Suprapubic skin (tissue), 4 donors: ENCODE measurements around the gene LMAN1. TPM values are rescaled to one million over a fixed set of nuclear protein-coding genes. Genes with fewer than 3 reads are reported as not detected.

ENCODE experiments used
- DNase-seq, 2 donors: peaks; one replicate each; pipeline ENCODE4 v3.0.0-alpha.2; 2019; ENCODE audit warnings: low spot score in 2 of 2
- H3K27ac ChIP-seq: fragments of 200-600 bp; sonication (generic); one replicate; pipeline ENCODE4 v1.5.1; 2019
- H3K27me3 ChIP-seq: fragments of 200-600 bp; sonication (generic); one replicate; pipeline ENCODE4 v1.5.1; 2019
- H3K36me3 ChIP-seq: fragments of 200-600 bp; sonication (generic); one replicate; pipeline ENCODE4 v1.5.1; 2019
- H3K4me1 ChIP-seq: fragments of 200-600 bp; sonication (generic); one replicate; pipeline ENCODE4 v1.5.1; 2019
- H3K4me3 ChIP-seq: fragments of 200-600 bp; sonication (generic); one replicate; pipeline ENCODE4 v1.5.1; 2019; ENCODE audit warnings: mild to moderate bottlenecking
- H3K9me3 ChIP-seq: fragments of 200-600 bp; sonication (generic); one replicate; pipeline ENCODE4 v1.5.1; 2019
- EP300 ChIP-seq: sonication (generic); formaldehyde crosslinking; IDR thresholded peaks from one replicate; pipeline ENCODE4 v1.6.1; 2017; ENCODE audit warnings: antibody characterized with exemption
- POLR2A ChIP-seq, 2 donors: fragments of 450-650 bp; IDR thresholded peaks; one replicate each; pipeline ENCODE4 v1.6.1; 2017; ENCODE audit warnings: antibody characterized with exemption in 2 of 2, mild to moderate bottlenecking in 2 of 2, moderate library complexity in 2 of 2
- POLR2AphosphoS5 ChIP-seq, 3 donors: sonication (generic); formaldehyde crosslinking; IDR thresholded peaks; one replicate each; pipeline ENCODE4 v1.6.1; 2017; ENCODE audit warnings: antibody characterized with exemption in 3 of 3
- WGBS: methylation state at CpG from one replicate; pipeline ENCODE4 v1.1.5; 2018; 5-methylcytosine and 5-hydroxymethylcytosine counted together
- total RNA-seq, 4 donors: library from RNA; depleted of rRNA; stranded (reverse); fragments of >200 nt; gene quantifications; one replicate each; pipeline ENCODE4 v1.1.0, GENCODE V29; 2016
- TF ChIP-seq, protein P1 (sequence below), 2 donors: fragments of 200-600 bp in 1 of 2; fragments of 450-650 bp in 1 of 2; sonication (generic) in 1 of 2; IDR thresholded peaks; one replicate each; pipeline ENCODE4 v1.5.1; 2016 to 2019; ENCODE audit warnings: antibody characterized with exemption in 2 of 2, mild to moderate bottlenecking in 1 of 2, moderate library complexity in 1 of 2

The LMAN1 gene
- total RNA-seq, 4 donors from 2014 or later, result 39.8 to 61.2 (median 47.6) TPM

DNA sequence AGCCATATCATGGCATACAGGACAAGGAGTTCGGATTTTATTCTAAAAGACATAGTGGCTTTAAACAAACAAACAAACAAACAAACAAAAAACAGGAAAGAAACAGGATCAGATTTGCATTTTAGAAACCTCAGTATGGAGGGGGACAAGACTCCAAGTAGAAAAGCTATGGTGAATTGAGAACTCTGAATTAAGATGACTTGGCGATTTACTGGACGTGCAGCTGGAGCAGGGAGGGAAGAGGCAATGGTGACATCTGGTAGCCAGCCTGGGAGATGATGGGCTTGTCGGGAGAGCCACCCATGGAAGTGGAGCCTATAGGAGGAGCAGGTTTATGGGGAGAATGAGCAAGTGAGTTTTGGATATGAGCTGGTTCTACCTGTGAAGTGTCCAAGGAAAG is 53.8 kb downstream of the LMAN1 start:
- no peak overlapping the region for H3K4me3 ChIP-seq
- H3K9me3 ChIP-seq, result no peaks in the 10 kb centered on the region
- DNase-seq, result no peak
- H3K4me1 ChIP-seq, result peaks cover 12% of the 10 kb centered on the region
- 72% methylated on average over 4 of the region's 4 CpGs for WGBS
- no peaks in the 10 kb centered on the region for H3K36me3 ChIP-seq
- peaks cover 23% of the 10 kb centered on the region for H3K27me3 ChIP-seq
- TF ChIP-seq EP300, result no peak
- TF ChIP-seq POLR2AphosphoS5 (IDR thresholded peaks at IDR 0.05), result no peak
- TF ChIP-seq, protein P1, sequence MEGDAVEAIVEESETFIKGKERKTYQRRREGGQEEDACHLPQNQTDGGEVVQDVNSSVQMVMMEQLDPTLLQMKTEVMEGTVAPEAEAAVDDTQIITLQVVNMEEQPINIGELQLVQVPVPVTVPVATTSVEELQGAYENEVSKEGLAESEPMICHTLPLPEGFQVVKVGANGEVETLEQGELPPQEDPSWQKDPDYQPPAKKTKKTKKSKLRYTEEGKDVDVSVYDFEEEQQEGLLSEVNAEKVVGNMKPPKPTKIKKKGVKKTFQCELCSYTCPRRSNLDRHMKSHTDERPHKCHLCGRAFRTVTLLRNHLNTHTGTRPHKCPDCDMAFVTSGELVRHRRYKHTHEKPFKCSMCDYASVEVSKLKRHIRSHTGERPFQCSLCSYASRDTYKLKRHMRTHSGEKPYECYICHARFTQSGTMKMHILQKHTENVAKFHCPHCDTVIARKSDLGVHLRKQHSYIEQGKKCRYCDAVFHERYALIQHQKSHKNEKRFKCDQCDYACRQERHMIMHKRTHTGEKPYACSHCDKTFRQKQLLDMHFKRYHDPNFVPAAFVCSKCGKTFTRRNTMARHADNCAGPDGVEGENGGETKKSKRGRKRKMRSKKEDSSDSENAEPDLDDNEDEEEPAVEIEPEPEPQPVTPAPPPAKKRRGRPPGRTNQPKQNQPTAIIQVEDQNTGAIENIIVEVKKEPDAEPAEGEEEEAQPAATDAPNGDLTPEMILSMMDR (IDR thresholded peaks at IDR 0.05), result no peak
- no peak for TF ChIP-seq POLR2A (IDR thresholded peaks at IDR 0.05)
- H3K27ac ChIP-seq, result no peak overlapping the region

DNA sequence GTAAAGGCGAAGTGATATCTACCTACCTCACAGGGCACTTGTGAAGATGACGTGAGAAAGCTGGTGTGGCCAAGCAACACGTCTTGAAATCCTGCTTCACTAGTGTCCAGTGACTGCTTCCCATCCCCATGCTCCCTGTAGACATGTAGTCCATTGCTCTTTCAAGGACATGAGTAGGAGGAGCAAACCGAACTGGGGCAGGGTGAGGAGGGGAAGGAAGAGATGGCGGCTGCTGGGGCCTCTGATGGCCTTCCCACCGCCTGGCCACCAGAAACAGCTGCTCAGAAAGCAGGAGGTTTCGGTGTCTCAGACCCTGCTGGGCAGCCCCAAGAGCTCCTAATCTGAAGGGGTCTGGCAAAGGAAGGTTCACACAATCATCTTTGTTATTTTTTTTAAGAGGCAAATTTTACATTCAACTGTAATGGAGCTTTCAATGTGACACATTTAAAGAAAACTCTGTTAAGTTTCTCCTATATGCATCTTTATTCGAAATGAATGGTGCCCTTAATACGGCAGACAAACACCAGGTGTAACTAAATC is 55.3 kb downstream of the LMAN1 start:
- Histone ChIP-seq H3K4me3 (no peak overlapping the region), H3K9me3 (no peaks in the 10 kb centered on the region), H3K27me3 (peaks cover 23% of the 10 kb centered on the region), H3K27ac (no peak overlapping the region), H3K36me3 (no peaks in the 10 kb centered on the region), H3K4me1 (peaks cover 8% of the 10 kb centered on the region)
- no peak for TF ChIP-seq EP300
- whole genome bisulfite sequencing, result 80% methylated on average over 9 of the region's 9 CpGs
- DNase-seq, result no peak

DNA sequence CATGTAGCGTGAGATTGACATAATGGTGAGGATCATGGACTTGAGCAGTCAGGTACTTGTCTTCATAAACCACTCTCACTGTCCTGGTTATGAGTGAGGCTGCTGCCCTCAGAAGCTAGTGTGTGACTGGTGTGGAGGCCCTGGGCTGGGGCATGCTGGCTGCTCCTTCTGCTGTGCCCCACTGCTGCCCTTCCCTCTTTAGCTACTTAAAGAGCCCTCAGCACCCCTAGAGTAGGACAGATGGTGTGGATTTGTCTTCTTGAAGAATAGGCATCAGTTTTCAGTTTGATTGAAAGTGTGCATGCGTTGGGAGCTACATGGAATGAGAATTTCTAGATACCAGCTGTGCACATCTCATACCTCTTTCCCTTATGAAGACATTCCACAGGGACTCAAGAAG is 56.1 kb downstream of the LMAN1 start:
- DNase-seq, result no peak
- Histone ChIP-seq H3K27ac (no peak overlapping the region), H3K36me3 (no peaks in the 10 kb centered on the region), H3K4me1 (peaks cover under 1% of the 10 kb centered on the region), H3K9me3 (no peaks in the 10 kb centered on the region), H3K27me3 (peaks cover 22% of the 10 kb centered on the region), H3K4me3 (no peak overlapping the region)
- TF ChIP-seq, protein P1 (IDR thresholded peaks at IDR 0.05), result no peak
- 100% methylated on average over 2 of the region's 2 CpGs for WGBS

DNA sequence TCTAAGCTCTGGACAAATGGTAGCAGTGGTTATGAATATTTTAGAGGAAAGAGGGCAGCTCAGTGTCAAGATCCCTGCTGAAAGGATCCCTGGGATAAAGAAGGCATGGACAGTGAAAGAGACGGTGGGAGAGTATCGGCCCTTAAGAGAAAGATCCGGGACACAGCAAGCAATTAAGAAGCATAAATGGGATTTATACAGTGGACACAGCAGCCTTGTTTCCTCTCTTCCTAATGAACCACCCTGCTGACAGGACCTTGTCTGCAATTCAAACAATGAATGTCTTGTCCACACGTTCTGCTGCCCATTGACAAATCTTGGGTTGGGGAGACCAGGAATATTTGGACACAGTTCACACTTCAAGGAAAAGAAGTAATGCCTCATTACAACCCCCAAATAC is 57.1 kb downstream of the LMAN1 start:
- no peak overlapping the region for H3K4me3 ChIP-seq
- H3K4me1 ChIP-seq, result no peaks in the 10 kb centered on the region
- no peak for TF ChIP-seq EP300
- TF ChIP-seq POLR2A (IDR thresholded peaks at IDR 0.05), result no peak
- no peak for TF ChIP-seq POLR2AphosphoS5 (IDR thresholded peaks at IDR 0.05)
- TF ChIP-seq, protein P1 (IDR thresholded peaks at IDR 0.05), result no peak
- H3K36me3 ChIP-seq, result no peaks in the 10 kb centered on the region
- 88% methylated on average over 4 of the region's 4 CpGs for WGBS
- no peak for DNase-seq
- no peak overlapping the region for H3K27ac ChIP-seq
- H3K27me3 ChIP-seq, result peaks cover 24% of the 10 kb centered on the region
- no peaks in the 10 kb centered on the region for H3K9me3 ChIP-seq

DNA sequence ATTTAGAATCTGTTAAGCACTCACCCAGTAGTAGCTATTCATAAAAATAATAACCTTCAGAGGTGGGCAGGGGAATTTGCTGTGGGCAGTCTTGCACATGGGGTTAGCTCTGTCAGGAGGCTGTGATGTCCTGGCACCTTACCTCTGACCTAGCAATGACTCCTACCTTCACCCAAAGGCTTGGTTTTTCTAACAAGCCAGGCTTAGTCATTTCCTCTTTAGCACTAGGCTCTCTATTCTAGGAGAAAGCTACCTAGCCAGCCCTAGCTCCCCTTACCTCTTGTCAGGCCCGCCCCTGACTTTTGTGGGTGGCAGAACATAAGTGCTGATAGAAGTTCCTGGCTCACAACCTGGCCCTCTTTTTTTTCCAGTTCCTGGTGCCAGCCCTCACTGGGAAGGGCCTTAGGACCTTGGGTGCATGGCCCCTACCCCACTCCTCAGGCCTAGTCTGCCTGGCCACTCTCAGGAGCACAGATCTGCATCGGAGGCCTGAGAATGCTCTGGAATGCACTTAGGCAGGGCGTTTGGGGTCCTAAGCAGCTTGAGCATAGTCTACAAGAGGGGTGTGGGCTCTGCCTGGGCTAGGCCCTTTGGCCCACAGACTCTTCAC is 58.3 kb downstream of the LMAN1 start:
- no peak for TF ChIP-seq EP300
- no peak for TF ChIP-seq POLR2A (IDR thresholded peaks at IDR 0.05)
- TF ChIP-seq, protein P1 (IDR thresholded peaks at IDR 0.05), result no peak
- peaks cover 28% of the 10 kb centered on the region for H3K27me3 ChIP-seq
- no peak overlapping the region for H3K4me3 ChIP-seq
- no peaks in the 10 kb centered on the region for H3K36me3 ChIP-seq
- no peak for DNase-seq
- WGBS, result 94% methylated on average over 3 of the region's 3 CpGs
- H3K9me3 ChIP-seq, result no peaks in the 10 kb centered on the region
- H3K27ac ChIP-seq, result no peak overlapping the region
- H3K4me1 ChIP-seq, result no peaks in the 10 kb centered on the region

DNA sequence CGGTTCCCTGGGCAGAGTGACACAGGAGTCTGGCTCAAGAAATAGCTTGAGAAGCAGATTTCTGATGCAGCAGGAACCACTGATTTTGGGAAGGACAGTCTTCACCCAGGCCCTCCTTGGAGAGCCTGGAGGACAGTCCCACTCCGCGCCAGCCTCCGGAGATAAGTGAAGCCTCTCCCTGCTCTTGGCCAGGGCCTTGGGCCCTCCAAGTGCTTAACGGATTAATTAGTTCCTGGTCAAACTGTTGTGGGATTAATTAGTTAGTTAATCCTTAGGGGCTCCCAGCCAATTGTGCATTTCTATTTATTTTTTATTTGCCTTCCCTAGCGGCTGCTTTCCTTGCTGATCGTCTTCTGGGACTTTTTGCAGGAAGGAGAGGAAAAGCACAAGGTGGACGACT is 60.2 kb downstream of the LMAN1 start:
- no peak for TF ChIP-seq POLR2AphosphoS5 (IDR thresholded peaks at IDR 0.05)
- no peak for TF ChIP-seq EP300
- TF ChIP-seq, protein P1 (IDR thresholded peaks at IDR 0.05), result no peak
- no peak for TF ChIP-seq POLR2A (IDR thresholded peaks at IDR 0.05)
- no peaks in the 10 kb centered on the region for H3K36me3 ChIP-seq
- no peaks in the 10 kb centered on the region for H3K4me1 ChIP-seq
- no peaks in the 10 kb centered on the region for H3K9me3 ChIP-seq
- DNase-seq, result no peak
- H3K27me3 ChIP-seq, result peaks cover 26% of the 10 kb centered on the region
- 57% methylated on average over 8 of the region's 8 CpGs for WGBS
- H3K4me3 ChIP-seq, result no peak overlapping the region
- H3K27ac ChIP-seq, result no peak overlapping the region
